H9 (cell line): ENCODE measurements around the gene PLPPR2. TPM values are rescaled to one million over a fixed set of nuclear protein-coding genes. Genes with fewer than 3 reads are reported as not detected.
"Not testable (repeated sequence)": the region's sequence is repeated elsewhere in the genome, so short reads cannot be mapped to it uniquely, and the experiment has no call there.

Experiments
- DNase-seq: peaks from one replicate; pipeline ENCODE4 v3.0.0-alpha.2; 2017
- H2AFZ ChIP-seq: one replicate; pipeline ENCODE4 v1.6.1; 2013; ENCODE audit warnings: mild to moderate bottlenecking, low read length, control low read depth, moderate library complexity
- H2AK5ac ChIP-seq: 2 replicates; pipeline ENCODE4 v1.6.1; 2013; ENCODE audit warnings: low read length, control low read depth, mixed read lengths; ENCODE audit not compliant: insufficient read length
- H2BK120ac ChIP-seq: one replicate; pipeline ENCODE4 v1.6.1; 2013; ENCODE audit warnings: low read depth, mild to moderate bottlenecking, low read length, control low read depth, inconsistent platforms; ENCODE audit not compliant: poor library complexity, severe bottlenecking
- H2BK12ac ChIP-seq: 2 replicates; pipeline ENCODE4 v1.6.1; 2013; ENCODE audit warnings: low read length, control low read depth, mixed read lengths, low read depth; ENCODE audit not compliant: insufficient read length
- H2BK15ac ChIP-seq: 2 replicates; pipeline ENCODE4 v1.6.1; 2013; ENCODE audit warnings: low read depth, low read length, control low read depth
- H2BK20ac ChIP-seq: one replicate; pipeline ENCODE4 v1.6.1; 2013; ENCODE audit warnings: low read depth, mild to moderate bottlenecking, low read length, control low read depth, inconsistent platforms; ENCODE audit not compliant: poor library complexity, severe bottlenecking
- H2BK5ac ChIP-seq: 2 replicates; pipeline ENCODE4 v1.6.1; 2013; ENCODE audit warnings: low read length, control low read depth, mixed read lengths; ENCODE audit not compliant: insufficient read length
- H3K14ac ChIP-seq: 2 replicates; pipeline ENCODE4 v1.6.1; 2013; ENCODE audit warnings: low read length, control low read depth; ENCODE audit not compliant: insufficient read depth
- H3K18ac ChIP-seq: 2 replicates; pipeline ENCODE4 v1.6.1; 2013; ENCODE audit warnings: low read depth, mild to moderate bottlenecking, mixed read lengths, low read length, control low read depth; ENCODE audit not compliant: insufficient read length
- H3K23ac ChIP-seq: 2 replicates; pipeline ENCODE4 v1.6.1; 2013; ENCODE audit warnings: low read length, control low read depth, mixed read lengths, low read depth; ENCODE audit not compliant: insufficient read length
- H3K23me2 ChIP-seq: 2 replicates; pipeline ENCODE4 v1.6.1; 2013; ENCODE audit warnings: low read depth, mild to moderate bottlenecking, mixed read lengths, low read length, control low read depth; ENCODE audit not compliant: insufficient read length, poor library complexity, severe bottlenecking
- H3K27ac ChIP-seq: 2 replicates; pipeline ENCODE4 v1.5.1; 2013; ENCODE audit warnings: low read length, control low read depth, mixed read lengths, low read depth; ENCODE audit not compliant: insufficient read length
- H3K27me3 ChIP-seq: 2 replicates; pipeline ENCODE4 v1.6.1; 2013; ENCODE audit warnings: low read length, control low read depth, inconsistent platforms; ENCODE audit not compliant: insufficient read depth
- H3K4ac ChIP-seq: 2 replicates; pipeline ENCODE4 v1.6.1; 2013; ENCODE audit warnings: low read depth, mild to moderate bottlenecking, control low read depth, inconsistent platforms, low read length, moderate library complexity
- H3K4me1 ChIP-seq: 2 replicates; pipeline ENCODE4 v1.6.1; 2013; ENCODE audit warnings: low read length, control low read depth, inconsistent platforms; ENCODE audit not compliant: insufficient read depth
- H3K4me2 ChIP-seq: 2 replicates; pipeline ENCODE4 v1.6.1; 2013; ENCODE audit warnings: low read length, control low read depth, mixed read lengths; ENCODE audit not compliant: insufficient read length, insufficient read depth
- H3K56ac ChIP-seq: 2 replicates; pipeline ENCODE4 v1.6.1; 2013; ENCODE audit warnings: low read depth, mild to moderate bottlenecking, mixed read lengths, low read length, control low read depth; ENCODE audit not compliant: insufficient read length
- H3K79me1 ChIP-seq: 2 replicates; pipeline ENCODE4 v1.6.1; 2013; ENCODE audit warnings: low read depth, mild to moderate bottlenecking, moderate library complexity, low read length, control low read depth, inconsistent platforms; ENCODE audit not compliant: insufficient read depth, poor library complexity, severe bottlenecking
- H3K79me2 ChIP-seq: 2 replicates; pipeline ENCODE4 v1.6.1; 2013; ENCODE audit warnings: low read length, control low read depth, inconsistent platforms; ENCODE audit not compliant: insufficient read depth
- H3K9ac ChIP-seq: 2 replicates; pipeline ENCODE4 v1.6.1; 2013; ENCODE audit warnings: low read length, control low read depth, mixed read lengths; ENCODE audit not compliant: insufficient read length; ENCODE audit errors: extremely low read depth
- H3K9me3 ChIP-seq: one replicate; pipeline ENCODE4 v1.6.1; 2013; ENCODE audit warnings: low read depth, low read length, inconsistent platforms; ENCODE audit not compliant: control insufficient read depth
- H3T11ph ChIP-seq: one replicate; pipeline ENCODE4 v1.6.1; 2013; ENCODE audit warnings: mild to moderate bottlenecking, low read length, control low read depth, inconsistent platforms
- H4K20me1 ChIP-seq: one replicate; pipeline ENCODE4 v1.6.1; 2013; ENCODE audit not compliant: control insufficient read depth, insufficient read length, insufficient read depth
- H4K5ac ChIP-seq: 2 replicates; pipeline ENCODE4 v1.6.1; 2013; ENCODE audit warnings: low read depth, mild to moderate bottlenecking, mixed read lengths, low read length, control low read depth; ENCODE audit not compliant: insufficient read length
- H4K8ac ChIP-seq: replicated peaks from 2 replicates; pipeline ENCODE4 v1.6.1; 2013; ENCODE audit warnings: low read length, control low read depth, mixed read lengths, low read depth; ENCODE audit not compliant: insufficient read length
- H4K91ac ChIP-seq: 2 replicates; pipeline ENCODE4 v1.6.1; 2013; ENCODE audit warnings: low read depth, mild to moderate bottlenecking, moderate library complexity, mixed read lengths, low read length, control low read depth; ENCODE audit not compliant: insufficient read length
- H3K27ac Mint-ChIP-seq, 3 experiments: 2 replicates in 2 of 3; 3 replicates in 1 of 3; pipeline ENCODE4 v1.8.0; 2020 to 2021; ENCODE audit warnings: mixed read lengths in 3 of 3, mild to moderate bottlenecking in 1 of 3, moderate library complexity in 1 of 3
- H3K27me3 Mint-ChIP-seq: 2 replicates; pipeline ENCODE4 v1.8.0; 2021; ENCODE audit warnings: low read depth, mild to moderate bottlenecking, moderate library complexity, mixed read lengths
- H3K36me3 Mint-ChIP-seq, 3 experiments: 2 replicates in 2 of 3; 3 replicates in 1 of 3; pipeline ENCODE4 v1.8.0; 2020 to 2021; ENCODE audit warnings: low read depth in 3 of 3, mixed read lengths in 3 of 3; ENCODE audit not compliant: insufficient read depth in 1 of 3
- H3K4me1 Mint-ChIP-seq, 2 experiments: 2 replicates each; pipeline ENCODE4 v1.8.0; 2020; ENCODE audit warnings: mixed read lengths in 2 of 2
- H3K4me3 Mint-ChIP-seq, 2 experiments: 2 replicates in 1 of 2; 3 replicates in 1 of 2; pipeline ENCODE4 v1.8.0; 2020 to 2021; ENCODE audit warnings: mild to moderate bottlenecking in 2 of 2, mixed read lengths in 2 of 2, moderate library complexity in 1 of 2
- H3K9me3 Mint-ChIP-seq, 2 experiments: 2 replicates in 1 of 2; 3 replicates in 1 of 2; pipeline ENCODE4 v1.8.0; 2020; ENCODE audit warnings: mild to moderate bottlenecking in 2 of 2, mixed read lengths in 2 of 2, moderate library complexity in 1 of 2
- WGBS: extraction: QIAGEN DNeasy Blood & Tissue Kit; methylation state at CpG from one replicate; pipeline ENCODE4 v1.1.7; 2013; ENCODE audit warnings: missing lambda C conversion rate, low lambda C conversion rate, mixed read lengths; ENCODE audit not compliant: insufficient read length; ENCODE audit errors: extremely low coverage; 5-methylcytosine and 5-hydroxymethylcytosine counted together
- total RNA-seq: library from RNA; stranded (reverse); gene quantifications from 2 replicates; pipeline ENCODE4 v1.2.1, GENCODE V29; 2021
- TF ChIP-seq, protein P1 (sequence below): fragments of 200-600 bp; sonication (generic); conservative IDR thresholded peaks from 3 replicates; pipeline ENCODE4 v1.8.0; 2021; ENCODE audit warnings: antibody characterized with exemption, mild to moderate bottlenecking

Gene PLPPR2
- total RNA-seq, 1 experiment from 2014 or later = 8.0 TPM

DNA sequence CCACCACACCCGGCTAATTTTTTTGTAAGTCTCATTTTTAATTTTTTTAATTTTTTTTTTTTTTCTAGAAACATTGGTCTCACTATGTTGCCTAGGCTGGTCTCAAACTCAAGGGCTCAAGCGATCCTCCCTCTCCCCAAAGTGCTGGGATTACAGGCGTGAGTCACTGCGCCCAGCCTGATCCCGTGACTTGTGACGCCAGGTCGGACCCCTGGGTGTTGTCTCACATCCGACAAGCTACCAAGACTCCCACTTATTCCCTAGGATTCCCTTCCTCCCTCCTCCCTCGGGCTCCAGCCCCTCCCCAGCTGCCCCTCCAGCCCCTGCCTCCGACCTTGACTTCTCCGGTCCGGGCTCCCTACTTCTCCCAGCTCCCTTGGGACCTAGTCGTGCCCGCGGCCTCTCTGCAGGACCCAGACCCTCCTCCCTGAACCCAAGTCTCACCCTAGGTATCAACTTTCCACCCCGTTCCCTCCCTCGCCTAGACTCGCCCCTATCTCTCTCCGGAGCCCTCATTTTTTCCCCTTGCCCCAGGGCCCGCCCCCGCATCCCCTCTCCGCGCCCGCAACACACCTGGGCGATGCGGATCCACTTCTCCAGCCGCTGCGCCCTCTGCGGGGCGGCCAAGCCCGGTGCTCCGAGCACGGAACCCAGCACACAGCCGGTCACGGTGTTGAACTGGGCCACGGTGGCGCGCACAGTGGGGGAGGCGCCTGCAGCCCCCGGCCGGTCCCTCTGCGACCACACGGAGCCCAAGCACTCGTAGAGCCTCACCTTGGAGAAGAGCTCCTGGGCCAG lies 50.8 kb downstream of the PLPPR2 start:
- Histone ChIP-seq H3K4me1 (no peaks in the 10 kb centered on the region), H2BK12ac (no peak overlapping the region), H3K4me2 (no peak overlapping the region), H4K8ac (no peak overlapping the region), H3K9me3 (no peaks in the 10 kb centered on the region), H3K23me2 (no peaks in the 10 kb centered on the region), H2BK20ac (no peak overlapping the region), H3K23ac (no peak overlapping the region), H2AK5ac (no peak overlapping the region), H2AFZ (no peak overlapping the region), H3K14ac (no peak overlapping the region), H3K27me3 (no peaks in the 10 kb centered on the region), H2BK15ac (no peak overlapping the region), H3K27ac (no peak overlapping the region), H3K79me2 (no peaks in the 10 kb centered on the region), H3K18ac (no peak overlapping the region), H3K9ac (no peak overlapping the region), H4K91ac (no peak overlapping the region), H4K5ac (no peak overlapping the region), H3K4ac (no peak overlapping the region), H3T11ph (no peak overlapping the region), H2BK120ac (no peak overlapping the region), H3K79me1 (no peaks in the 10 kb centered on the region), H4K20me1 (no peaks in the 10 kb centered on the region), H3K56ac (no peak overlapping the region), H2BK5ac (no peak overlapping the region)
- Mint-ChIP-seq H3K36me3 (peaks cover 9 to 50% (median 36%) of the 10 kb centered on the region in 3 experiments; a peak in 6 of 7 replicates), H3K27me3 (no peaks in the 10 kb centered on the region), H3K9me3 (no peaks in the 10 kb centered on the region), H3K4me1 (peaks cover 2 to 6% of the 10 kb centered on the region in 2 experiments; a peak in 1 of 4 replicates), H3K4me3 (peak overlapping the region in 1 of 2 experiments; percentile 61; a peak in 1 of 5 replicates), H3K27ac (peak overlapping the region in 1 of 3 experiments; percentile 70; a peak in 1 of 7 replicates)
- peak; percentile 79 for DNase-seq
- WGBS = no CpG with 5 or more reads among the region's 44 CpGs
- TF ChIP-seq, protein P1, sequence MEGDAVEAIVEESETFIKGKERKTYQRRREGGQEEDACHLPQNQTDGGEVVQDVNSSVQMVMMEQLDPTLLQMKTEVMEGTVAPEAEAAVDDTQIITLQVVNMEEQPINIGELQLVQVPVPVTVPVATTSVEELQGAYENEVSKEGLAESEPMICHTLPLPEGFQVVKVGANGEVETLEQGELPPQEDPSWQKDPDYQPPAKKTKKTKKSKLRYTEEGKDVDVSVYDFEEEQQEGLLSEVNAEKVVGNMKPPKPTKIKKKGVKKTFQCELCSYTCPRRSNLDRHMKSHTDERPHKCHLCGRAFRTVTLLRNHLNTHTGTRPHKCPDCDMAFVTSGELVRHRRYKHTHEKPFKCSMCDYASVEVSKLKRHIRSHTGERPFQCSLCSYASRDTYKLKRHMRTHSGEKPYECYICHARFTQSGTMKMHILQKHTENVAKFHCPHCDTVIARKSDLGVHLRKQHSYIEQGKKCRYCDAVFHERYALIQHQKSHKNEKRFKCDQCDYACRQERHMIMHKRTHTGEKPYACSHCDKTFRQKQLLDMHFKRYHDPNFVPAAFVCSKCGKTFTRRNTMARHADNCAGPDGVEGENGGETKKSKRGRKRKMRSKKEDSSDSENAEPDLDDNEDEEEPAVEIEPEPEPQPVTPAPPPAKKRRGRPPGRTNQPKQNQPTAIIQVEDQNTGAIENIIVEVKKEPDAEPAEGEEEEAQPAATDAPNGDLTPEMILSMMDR = peak; percentile 45; the same call in 1 of the 3 replicates

DNA sequence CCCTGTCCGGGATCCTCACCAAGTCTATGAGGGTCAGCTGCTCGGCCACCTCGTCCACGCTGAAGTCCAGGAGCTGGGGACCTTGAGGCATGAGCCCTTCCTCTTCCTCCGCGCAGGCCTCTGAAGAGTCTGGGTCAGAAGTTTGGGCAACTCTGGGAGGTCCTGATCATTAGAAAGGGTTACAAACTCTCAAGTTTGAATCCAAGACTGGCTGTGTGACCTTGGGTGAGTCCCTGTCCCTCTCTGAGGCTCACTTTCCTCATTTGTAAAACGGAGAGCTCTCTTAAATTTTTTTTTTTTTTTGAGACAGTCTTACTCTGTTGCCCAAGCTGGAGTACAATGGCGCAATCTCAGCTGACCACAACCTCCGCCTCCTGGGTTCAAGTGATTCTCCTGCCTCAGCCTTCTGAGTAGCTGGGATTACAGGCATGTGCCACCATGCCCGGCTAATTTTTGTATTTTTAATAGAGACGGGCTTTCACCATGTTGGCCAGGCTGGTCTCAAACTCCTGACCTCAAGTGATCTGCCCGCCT lies 51.5 kb downstream of the PLPPR2 start:
- H4K5ac ChIP-seq, H3K14ac ChIP-seq, H3K4me1 Mint-ChIP-seq, H3K27me3 ChIP-seq, H3K27ac Mint-ChIP-seq, H3K27ac ChIP-seq, H2BK20ac ChIP-seq, H4K20me1 ChIP-seq, H2AK5ac ChIP-seq, H2AFZ ChIP-seq, H3T11ph ChIP-seq, DNase-seq, H3K4me1 ChIP-seq, H3K9me3 ChIP-seq, H2BK15ac ChIP-seq, H3K23me2 ChIP-seq, H3K18ac ChIP-seq, H3K23ac ChIP-seq, H2BK120ac ChIP-seq, H3K27me3 Mint-ChIP-seq, H3K9ac ChIP-seq, H3K4me3 Mint-ChIP-seq, H3K79me2 ChIP-seq, H3K4me2 ChIP-seq, H4K8ac ChIP-seq, H2BK12ac ChIP-seq, H3K9me3 Mint-ChIP-seq, H3K56ac ChIP-seq, H2BK5ac ChIP-seq, H3K4ac ChIP-seq, H3K79me1 ChIP-seq, H4K91ac ChIP-seq: not testable (repeated sequence)
- WGBS = no CpG with 5 or more reads among the region's 12 CpGs
- H3K36me3 Mint-ChIP-seq = peaks cover 9 to 52% (median 35%) of the 10 kb centered on the region in 3 experiments; a peak in 6 of 7 replicates
